Inferior parietal cortex (tissue), 1 donor: ENCODE results near the gene METTL21A.

Experiments used
- DNase-seq: peaks from one replicate; pipeline ENCODE4 v3.0.0-alpha.2; 2016; ENCODE audit errors: extremely low spot score

The METTL21A gene

DNA sequence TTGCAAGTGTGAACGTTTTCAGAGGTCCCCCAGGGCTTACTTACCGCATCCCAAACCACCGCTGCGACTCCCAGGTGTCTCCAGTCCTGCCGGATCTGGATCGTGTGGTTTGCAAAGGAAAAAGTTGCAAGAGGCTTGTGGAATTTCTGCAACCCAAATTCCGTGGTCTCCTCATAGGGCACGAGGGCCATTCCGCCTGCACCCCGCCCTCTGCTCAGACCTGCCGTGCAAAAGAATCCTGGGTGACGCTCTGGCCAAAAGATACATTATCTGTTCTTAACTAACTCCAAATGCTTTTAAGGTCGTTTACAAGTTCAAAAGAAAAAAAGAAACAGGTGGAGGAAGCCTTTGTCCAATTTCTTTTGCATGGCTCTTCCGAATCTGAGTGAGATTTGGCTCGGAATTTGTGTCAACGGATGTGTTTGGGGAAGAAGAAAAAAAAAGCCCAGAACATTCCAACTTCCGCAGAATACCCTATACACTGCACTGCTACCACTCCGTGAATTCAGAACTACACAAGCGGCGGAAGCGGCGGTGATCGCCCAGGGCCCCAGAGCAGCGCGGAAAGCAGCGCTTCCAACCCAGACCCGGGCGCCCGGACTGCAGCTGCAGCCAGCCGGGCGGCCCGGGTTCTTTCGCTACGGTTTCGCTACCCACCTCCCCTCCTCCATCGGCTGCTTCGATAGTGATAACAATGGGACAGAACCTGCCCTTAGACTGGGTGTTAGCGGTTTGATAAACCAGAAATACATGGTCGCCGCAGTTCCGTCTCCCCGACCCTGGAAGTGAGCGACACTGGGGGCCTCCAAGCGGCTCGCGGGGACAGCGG, 795 bp downstream of the METTL21A start:
- DNase-seq = peak; percentile 75

GRCh38 chr2:207621501-207622039, 3.6 kb downstream of the METTL21A start:
- DNase-seq = no peak

DNA sequence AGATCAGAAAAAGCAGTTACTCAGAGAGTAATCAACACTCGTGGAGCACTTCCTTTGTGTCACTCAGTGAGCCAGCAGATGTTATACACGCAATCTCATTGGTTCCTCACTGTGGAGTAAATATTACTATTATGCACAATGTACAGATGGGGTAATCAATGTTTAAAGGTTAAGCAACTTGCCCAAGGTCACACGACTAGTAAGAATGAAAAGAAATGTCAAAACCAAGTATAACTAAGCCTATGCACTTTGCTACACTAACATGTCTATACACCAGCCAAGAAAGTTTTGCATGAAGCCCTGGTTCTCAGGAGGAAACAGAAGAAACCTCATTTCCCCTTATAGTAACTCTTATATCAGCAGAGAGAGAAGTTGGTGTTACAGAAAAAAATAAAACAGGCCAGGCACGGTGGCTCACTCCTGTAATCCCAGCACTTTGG, 5.4 kb downstream of the METTL21A start:
- DNase-seq = no peak

DNA sequence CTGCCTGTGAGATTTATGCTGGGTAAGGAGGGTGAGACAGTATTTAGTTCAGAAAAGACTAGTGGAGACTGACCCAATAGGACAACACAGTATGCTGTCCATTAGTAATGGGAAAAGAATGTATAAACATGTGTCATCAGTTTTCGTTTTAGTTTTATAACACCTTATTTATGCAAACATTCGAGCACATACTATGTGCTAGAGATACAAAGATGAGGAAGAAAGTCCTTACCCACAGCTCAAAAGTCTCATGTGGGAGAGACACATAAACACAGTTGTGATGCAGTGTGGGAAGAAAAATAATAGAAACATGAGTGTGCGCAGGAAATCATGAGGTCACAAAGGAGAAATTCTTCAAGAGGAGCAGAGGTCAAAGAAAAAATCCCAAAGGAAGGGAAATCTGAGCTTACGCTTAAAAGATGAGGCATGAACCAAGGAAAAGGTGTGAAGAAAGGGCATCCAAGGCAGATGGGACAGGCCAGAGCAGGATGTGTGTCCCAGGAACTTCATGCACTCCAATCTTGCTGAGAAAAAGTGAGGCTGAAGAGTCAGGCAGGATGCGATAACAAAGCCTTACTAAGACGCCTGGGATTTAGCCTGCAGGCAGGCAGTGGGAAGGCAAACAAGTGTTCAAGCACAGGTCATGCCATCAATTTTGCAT, 8.1 kb downstream of the METTL21A start:
- no peak for DNase-seq

DNA sequence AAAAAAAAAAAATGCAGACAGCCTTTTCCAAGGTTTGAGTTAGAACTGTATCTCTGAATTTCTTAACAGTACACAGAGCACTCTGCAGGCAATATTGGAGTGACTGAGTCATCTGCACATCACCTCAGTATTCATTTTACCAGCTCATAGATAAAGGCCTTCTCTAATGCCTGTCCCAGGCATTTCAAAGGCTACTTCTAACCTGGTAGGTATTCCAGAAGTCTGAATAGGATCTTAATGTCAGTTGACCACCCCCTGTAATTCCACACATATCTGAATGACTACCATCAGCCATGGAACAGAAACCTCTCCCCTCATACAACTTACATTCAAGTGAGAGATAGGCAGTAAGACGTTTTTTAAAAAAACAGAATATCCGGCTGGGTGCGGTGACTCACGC, 9.0 kb downstream of the METTL21A start:
- no peak for DNase-seq

DNA sequence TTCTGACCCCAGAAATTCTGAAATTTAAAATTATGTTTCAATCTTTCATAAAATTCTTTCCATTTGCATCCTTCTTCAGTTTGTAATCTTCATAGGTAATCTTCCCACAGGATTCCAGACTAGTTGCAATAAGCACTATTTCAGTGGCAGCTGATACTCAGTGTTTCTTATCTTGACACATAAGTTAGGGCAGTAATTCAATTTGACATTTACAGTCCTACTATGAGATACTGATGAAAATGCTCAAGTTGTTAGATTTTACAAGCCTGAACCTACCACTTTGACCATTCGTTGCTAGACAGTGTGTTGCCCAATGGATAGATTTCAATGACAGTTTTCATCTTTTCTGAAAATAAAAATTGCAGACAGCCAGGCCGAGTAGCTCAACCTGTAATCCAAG, 10.4 kb downstream of the METTL21A start:
- no peak for DNase-seq

GRCh38 chr2:207612714-207613113, 12.5 kb downstream of the METTL21A start:
- DNase-seq = no peak

GRCh38 chr2:207606829-207607228, 18.4 kb downstream of the METTL21A start:
- DNase-seq = no peak

DNA sequence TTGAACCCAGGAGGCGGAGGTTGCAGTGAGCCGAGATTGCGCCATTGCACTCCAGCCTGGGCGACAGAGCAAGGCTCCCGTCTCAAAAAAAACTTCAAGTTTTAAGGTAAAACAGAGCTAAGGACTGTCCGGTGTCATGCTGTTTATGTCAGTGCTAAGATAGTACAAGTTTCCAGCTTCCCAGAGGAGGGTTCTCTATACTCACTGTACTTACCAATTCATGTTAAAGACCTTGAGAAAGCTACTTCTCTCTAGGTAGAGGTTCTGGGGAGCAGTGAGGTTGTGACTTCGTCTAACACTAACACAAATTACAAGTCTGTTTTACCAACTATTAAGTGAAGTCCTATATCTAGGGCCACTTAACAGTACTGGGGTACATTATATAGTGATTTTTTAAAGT, 18.8 kb downstream of the METTL21A start:
- no peak for DNase-seq

DNA sequence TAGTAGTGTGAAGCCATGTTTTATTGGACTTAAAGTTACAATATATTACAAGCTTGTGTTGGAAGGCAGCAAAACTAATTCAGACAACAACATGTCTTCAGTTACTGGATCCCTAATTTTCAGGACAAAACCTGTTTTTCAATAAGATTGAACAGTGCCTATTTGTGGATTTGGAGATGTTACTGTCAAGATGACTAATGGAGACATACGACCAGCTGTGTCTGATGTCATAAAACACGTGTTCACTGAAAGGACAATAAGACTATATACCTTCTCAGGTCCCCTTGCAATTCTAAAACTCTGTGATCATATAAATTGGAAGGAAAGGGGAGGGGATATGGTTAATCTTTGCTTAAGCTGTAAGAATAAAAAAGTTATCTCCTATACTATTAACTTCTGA, 21.7 kb downstream of the METTL21A start:
- DNase-seq = no peak

DNA sequence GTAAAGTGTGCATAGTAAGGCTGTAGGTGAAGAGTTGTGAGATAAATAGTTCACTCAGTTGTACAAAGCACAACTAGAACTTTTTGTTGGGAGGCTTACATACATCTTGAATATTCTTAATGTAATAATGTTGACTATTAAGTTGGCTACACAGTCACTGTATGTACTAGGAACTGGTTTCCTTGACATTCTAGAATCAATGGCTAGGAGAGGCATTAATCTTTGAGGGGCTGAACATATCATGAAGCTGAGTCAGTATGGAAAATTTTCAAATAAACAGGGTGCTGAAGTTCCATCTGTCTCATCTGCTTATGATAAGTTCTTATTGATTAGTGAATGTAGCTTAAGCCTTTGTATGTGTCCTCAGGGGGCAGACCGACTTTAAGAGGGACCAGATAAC, 23.4 kb downstream of the METTL21A start:
- no peak for DNase-seq

DNA sequence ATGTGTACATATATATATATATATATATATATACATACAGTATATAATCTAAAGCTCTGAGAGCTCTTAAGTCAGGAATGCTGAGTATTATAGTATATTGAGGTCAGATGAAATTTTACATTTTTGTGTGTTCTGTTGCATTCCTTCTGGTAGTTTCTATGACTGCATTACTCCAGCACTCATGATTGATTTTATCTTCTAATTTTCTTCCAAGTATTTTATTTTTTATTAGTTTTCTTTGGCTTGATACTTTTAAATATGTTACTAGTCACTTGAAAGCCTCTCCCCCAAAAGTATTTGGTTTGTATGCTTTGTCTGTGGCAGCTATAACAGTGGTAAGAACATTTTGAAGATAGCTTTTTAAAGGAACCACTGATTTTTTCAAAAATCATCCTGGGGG, 25.0 kb downstream of the METTL21A start:
- no peak for DNase-seq

DNA sequence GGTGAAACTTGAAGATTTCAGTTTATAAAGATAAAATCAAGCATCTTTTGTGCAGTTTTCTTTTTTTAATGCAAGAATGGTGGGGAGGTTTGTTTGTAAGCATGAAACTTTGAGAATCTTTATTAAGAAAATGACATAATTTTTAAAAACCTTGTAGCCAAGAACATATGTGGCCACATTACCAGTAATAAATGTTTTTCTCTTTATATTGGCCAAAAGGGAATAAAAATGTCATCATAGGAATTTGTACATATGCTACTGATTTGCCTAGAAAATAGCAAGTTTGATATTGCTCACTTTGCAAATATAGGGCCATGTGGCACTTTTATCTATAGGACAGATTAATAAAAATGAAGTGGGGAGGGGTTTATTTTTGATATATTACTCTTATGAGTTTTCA, 25.6 kb downstream of the METTL21A start:
- no peak for DNase-seq

- DNase-seq = no peak
These were observed 30.5 kb downstream of the METTL21A start for GRCh38 chr2:207594731-207595130.

DNA sequence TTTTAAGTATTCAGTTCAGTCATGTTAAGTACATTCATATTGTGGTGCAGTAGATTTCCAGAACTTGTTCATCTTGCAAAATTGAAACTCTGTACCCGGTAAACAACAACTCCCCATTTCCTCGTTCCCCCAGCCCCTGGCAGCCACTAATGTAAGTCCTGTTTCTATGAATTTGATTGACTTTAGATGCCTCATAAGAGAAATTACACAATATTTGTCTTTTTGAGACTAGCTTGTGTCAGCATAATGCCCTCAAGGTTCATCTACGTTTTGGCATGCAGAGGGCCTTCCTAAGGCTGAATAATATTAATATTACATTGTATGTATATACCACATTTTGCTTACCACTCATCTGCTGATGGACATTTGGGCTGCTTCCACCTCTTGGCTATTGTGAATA, 30.9 kb downstream of the METTL21A start:
- no peak for DNase-seq

DNA sequence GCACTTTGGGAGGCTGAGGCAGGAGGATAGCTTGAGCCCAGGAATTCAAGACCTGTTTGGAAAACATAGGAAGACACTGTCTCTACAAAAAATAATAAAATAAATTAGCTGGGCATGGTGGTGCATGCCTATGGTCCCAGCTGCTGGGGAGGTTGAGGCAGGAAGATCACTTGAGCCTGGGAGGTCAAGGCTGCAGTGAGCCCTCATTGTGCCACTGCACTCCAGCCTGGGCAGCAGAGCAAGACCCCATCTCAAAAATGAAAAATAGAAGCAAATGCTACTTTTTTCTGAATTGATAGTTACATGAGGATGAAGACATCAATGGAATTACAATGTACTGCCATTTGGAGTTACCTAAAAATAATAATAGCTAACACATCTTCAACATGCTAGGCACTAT, 31.9 kb downstream of the METTL21A start:
- no peak for DNase-seq

DNA sequence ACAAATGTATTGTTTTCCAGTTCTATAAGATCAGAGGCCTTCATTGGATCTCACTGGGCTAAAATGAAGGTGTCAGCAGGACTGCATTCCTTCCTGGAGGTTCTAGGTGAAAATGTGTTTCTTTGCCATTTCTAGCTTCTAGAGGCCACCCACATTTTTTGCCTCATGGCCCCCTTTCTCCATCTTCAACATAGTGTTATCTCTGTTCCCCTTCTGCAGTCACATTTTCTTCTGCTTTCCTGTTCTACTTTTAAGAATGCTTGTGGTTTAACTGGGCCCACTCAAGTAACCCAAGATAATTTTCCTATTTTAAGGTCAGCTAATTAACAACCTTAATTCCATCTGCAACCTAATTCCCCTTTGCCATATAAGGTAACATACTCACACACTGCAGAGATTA, 36.1 kb downstream of the METTL21A start:
- DNase-seq = no peak

DNA sequence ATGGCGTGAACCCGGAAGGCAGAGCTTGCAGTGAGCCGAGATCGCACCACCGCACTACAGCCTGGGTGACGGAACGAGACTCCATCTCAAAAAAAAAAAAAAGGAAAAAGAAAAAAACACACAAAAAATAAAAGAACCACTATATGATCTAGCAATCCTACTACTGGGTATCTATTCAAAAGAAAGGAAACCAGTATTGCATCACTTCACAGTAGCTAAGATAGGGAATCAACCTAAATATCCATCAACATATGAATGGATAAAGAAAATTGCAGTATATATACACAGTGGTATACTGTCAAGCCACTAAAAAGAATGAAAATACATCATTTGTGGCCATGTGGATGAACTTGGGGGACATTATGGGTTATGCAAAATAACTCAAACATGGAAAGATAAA, 37.9 kb downstream of the METTL21A start:
- no peak for DNase-seq

GRCh38 chr2:207584952-207585351, 40.2 kb downstream of the METTL21A start:
- no peak for DNase-seq

DNA sequence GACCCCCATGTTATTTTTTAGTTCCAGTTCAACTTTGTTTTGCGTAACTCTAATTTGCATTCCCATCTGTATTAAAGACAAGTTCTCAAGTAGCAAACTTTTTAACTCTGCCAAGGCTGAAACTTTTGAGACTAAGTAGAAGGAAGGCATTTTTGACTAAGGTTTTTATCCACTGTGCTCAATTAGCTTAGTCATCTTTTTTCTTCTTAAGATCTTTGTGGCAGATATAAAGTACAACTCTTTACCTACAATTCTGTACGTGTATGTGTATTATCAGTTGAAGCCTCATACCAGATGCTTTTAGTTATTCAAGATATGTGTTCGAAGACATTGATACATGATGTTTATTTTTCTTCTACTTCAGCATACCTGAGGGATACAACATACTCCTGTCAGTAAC, 53.8 kb downstream of the METTL21A start:
- DNase-seq = no peak

DNA sequence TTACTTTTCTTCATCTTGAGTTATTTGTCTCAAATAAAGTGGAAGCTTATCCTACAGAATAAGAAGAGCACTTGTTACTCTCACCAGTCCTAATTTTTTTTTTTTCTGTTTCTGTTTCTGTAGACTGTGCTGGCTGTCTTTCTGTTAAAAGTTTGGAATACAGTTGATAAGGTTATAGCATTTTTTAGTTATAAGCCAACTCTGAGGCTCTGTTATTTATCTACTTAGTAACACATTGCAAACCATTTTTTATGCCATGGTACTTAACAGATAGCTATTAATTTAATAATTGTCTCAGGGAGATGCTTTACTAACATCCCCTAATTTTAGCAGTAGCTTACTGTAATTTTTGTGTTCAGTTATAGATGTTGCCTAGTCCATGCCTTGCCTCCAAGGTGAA, 57.5 kb downstream of the METTL21A start:
- DNase-seq = no peak

DNA sequence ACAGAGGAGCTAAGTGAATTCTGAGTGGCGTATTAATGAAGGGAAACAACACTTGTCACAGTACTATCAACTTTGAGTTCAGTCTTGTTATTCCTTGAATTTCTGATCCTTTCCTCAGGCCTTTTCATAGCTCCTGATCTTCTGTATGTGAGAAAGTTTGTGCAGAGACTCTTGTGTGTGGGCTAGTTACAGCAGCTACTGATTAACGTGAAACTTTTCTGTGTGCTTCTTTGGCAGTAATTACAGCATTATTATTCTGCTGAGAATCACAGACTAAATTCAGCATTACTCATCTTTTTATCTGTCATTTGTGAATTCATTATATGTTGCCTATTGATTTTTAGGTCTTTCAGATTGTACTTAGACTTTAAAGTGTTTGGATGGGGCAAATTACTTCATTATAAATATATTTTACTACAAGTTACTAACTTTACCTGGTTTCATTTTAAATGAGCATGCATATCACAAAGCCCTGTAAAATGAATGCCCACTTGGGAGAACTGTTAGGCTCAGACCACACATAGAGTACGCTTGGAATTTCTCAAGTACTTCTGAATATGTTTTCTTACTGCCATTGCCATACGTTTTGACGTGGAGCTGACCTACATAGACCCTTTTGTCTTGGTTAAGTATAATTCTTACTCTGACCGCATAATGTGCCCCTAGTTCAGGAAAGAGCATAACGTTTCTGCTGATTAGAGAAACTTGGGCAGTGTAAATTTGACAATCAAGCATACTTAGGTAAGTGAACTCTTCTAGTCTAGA, 59.3 kb downstream of the METTL21A start:
- DNase-seq = no peak
